Fibroblast of lung (primary cell): ENCODE data around the gene KCNAB2.

Source experiments
- EZH2 ChIP-seq: IDR thresholded peaks from 2 replicates; pipeline ENCODE4 v1.5.1; 2012; ENCODE audit warnings: low read length, control low read depth, mild to moderate bottlenecking; ENCODE audit errors: missing control alignments
- TF ChIP-seq, protein P1 (sequence below), 2 donors: IDR thresholded peaks in 1 of 2; conservative IDR thresholded peaks in 1 of 2; 1 replicate in 1 of 2; 2 replicates in 1 of 2; pipeline ENCODE4 v1.5.1; 2011 to 2012; ENCODE audit warnings: low read length in 2 of 2, control low read depth in 1 of 2, inconsistent platforms in 1 of 2, low read depth in 1 of 2, mild to moderate bottlenecking in 1 of 2

DNA sequence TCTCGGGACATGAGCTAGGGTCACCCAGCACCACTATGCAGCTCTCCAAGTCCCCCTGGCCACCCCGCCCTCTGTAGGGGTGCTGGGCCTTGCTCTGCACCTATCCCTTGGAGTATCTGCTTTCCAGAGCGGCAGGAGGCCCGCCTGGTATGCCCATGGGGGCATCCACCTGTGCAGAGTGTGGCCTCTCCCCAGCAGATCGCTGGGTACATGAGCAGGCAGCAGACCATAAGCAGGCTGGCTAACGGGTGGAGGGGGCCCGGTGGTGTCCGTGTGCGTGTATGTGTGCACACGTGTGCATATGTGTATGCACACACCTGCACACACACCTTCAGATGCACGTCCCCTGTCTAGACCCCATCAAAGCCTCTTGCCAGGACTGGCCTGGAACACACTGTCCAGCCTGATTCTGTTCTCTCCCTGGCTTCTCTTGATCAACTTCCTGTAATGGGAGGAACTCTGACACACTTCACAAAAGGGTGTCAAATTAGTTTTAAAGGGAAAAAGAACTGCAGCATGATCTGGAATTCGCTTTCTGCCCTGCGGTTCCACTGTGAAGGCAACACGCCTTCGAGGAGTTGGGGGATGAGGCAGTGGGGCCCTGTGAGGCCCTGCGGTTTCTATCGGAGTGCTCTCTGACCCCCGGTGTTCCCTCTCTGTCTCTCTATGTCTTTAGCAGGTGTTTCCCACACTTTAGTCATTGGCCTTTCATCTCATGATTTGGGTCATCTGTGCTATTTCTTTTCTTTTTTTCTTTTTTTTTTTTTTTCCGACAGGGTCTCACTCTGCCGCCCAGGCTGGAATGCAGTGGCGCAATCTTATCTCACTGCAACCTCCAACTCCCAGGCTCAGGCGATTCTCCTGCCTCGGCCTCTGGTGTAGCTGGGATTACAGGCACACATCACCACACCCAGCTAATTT, 36.3 kb upstream of the KCNAB2 start:
- TF ChIP-seq, protein P1, sequence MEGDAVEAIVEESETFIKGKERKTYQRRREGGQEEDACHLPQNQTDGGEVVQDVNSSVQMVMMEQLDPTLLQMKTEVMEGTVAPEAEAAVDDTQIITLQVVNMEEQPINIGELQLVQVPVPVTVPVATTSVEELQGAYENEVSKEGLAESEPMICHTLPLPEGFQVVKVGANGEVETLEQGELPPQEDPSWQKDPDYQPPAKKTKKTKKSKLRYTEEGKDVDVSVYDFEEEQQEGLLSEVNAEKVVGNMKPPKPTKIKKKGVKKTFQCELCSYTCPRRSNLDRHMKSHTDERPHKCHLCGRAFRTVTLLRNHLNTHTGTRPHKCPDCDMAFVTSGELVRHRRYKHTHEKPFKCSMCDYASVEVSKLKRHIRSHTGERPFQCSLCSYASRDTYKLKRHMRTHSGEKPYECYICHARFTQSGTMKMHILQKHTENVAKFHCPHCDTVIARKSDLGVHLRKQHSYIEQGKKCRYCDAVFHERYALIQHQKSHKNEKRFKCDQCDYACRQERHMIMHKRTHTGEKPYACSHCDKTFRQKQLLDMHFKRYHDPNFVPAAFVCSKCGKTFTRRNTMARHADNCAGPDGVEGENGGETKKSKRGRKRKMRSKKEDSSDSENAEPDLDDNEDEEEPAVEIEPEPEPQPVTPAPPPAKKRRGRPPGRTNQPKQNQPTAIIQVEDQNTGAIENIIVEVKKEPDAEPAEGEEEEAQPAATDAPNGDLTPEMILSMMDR (conservative IDR thresholded peaks at IDR 0.05 in 1 of 2, IDR thresholded peaks at IDR 0.05 in 1 of 2; ENCODE audit: low read depth in 1 of 2, low read length in 2 of 2): no peak
- TF ChIP-seq EZH2: no peak
